Effector CD4-positive, alpha-beta T cell (primary cell): Measurements from ENCODE around the gene FOXP1.
"Not testable (repeated sequence)": the region's sequence is repeated elsewhere in the genome, so short reads cannot be mapped to it uniquely, and the experiment has no call there.

ENCODE experiments used
- DNase-seq: peaks from one replicate; pipeline ENCODE4 v3.0.0-alpha.2; 2020

Gene FOXP1

DNA sequence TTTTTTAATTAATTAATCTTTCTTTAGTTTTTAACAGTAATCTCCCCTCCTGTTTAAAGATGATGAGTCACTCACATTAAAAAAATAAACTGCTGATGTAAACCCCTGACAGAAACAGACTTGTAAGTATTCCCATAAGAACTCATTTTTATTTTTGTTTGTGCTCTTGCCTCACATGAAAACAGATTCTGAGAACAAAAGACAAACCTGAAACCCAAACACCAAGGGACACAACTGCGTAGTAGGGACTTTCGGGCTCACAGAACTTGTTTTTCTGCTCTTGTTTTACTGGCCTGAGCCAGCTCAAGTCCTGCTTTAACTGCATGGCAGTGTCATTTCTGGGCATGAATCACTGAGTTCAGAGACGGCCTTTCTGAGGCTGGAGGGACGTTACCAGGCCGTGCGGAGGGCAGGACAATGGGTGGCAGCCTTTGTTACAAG is 600.8 kb downstream of the FOXP1 start:
- no peak for DNase-seq

DNA sequence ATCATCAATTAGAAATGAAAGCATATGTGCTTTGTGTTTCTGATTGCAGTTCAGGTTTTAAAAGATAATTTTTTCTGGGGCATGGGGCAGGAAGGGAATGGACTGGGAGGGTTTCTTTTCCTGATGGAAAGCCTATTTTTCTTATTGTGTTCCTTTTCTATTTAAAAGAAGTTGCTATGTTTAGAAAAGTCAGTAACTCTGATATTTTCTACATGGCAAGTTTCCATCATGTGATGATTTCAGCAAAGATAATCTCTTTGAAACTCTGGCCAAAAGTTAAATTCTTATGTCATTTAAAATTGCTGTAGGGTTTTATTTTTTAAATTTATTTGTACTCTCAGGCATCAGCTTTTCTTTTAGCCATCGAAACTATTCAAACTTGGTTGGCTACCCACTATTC is 601.2 kb downstream of the FOXP1 start:
- DNase-seq: no peak

DNA sequence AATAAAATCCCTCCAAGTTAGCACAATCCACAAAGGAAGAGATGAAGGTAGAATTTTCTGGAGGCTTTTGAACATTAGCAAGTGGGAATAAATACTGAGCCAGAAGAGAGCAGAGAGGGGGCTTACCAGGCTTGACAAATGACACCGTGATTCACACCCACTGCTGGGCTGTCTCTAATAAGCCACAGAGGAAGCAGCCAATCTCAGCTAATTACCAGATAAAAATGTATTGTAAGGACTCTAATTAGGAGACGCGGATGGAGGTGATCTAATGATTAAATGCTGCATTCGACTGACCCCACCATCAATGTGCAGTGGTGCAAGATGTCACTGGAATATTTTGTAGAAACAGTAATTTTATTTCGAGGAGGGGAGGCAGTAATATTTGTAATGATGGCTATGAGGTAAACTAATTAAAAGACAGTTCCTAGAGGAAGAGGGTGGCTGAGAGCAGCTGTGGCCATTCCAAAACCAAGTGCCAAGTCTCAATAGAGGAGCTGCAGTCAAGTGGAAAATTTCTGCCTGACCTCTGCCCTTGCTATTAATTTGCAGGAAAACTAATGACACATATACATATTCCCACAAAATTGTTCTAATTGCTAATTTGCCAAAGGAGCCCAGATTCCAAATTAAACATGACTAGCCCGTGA is 602.2 kb downstream of the FOXP1 start:
- DNase-seq: no peak

DNA sequence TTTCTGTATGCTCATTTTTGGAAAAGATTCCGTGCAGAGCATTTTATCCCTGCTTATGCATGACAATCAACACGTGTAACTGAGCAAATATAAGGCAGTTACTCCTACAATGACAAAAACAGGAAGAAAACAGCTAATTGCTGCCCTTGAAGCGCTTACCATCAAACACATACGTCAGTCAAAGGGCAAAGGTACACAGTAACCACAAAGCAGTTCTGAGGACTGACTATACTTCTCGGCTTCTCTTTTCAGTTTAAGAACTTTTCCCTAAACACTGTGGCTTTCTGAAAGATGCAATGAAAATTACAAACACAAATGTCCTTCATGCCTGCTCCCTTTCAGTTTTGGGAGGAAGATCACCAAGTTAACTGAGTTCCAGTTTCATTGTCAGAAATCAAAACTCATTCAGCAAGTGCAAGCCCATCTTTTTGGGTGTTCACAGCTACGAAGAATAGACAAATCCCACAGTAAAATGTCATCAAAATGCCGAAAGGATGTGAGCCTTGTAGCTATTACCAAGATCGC is 602.8 kb downstream of the FOXP1 start:
- no peak for DNase-seq

DNA sequence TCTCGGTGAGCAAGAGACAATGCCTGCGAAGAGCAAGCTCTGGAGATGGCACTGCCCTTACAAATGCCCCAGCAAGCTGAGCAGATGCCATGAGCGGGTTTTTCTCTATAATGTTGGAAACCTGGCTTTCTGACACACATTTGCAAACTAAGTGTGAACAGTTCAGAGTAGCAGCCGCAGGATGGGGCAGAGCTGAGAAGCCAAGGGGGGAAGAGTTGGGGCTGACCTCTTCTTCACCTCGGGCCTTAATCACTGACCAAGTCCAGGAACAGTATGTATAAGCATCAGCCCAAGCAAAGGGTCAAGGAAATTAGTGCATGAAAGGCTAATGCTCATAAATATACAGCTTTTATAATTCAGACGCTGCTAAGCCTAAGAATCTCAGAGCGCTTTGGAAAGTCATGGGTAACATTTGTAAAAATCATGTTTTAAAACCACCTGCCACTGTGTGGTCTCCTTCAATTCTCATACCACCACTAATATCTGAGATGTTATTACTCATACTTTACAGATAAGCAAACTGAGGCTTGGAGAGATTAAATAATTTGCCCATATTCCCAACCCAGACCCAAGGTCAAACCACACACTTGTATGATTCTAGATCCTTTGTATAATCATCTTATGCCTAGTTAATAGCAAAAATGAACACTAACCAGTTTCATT is 603.4 kb downstream of the FOXP1 start:
- no peak for DNase-seq

DNA sequence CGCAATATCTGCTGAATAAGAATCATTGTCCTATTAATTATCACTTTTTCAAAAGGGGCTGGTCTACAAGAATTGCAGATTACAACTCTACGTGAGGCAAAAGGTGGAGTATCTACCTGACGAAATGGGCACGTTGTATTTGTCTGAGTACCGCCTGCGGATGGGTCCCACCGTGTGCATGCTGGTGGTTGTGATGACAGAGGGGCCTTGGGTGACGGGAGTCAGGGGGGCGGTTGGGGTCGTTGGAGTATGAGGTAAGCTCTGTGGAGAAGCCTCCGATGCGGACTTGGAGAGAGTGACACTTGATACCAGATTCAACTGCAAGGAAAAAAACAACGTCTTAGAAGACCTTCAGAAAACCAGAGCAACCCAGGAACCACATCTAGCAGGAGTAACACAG is 605.8 kb downstream of the FOXP1 start:
- DNase-seq: no peak

DNA sequence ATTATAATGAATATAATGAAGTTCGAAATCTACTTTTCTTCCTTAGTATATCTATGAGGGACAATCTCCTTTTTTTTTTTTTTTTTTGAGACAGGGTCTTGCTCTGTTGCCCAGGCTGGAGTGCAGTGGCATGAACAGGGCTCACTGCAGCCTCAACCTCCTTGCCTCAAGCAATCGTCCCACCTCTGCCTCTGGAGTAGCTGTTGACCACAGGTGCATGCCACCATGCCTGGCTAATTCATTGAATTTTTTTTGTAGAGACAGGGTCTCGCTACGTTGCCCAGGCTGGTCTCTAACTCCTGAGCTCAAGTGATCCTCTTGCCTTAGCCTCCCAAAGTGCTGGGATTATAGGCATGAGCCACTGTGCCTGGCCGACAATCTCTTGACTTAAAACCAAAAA is 607.5 kb downstream of the FOXP1 start:
- not testable (repeated sequence) for DNase-seq

DNA sequence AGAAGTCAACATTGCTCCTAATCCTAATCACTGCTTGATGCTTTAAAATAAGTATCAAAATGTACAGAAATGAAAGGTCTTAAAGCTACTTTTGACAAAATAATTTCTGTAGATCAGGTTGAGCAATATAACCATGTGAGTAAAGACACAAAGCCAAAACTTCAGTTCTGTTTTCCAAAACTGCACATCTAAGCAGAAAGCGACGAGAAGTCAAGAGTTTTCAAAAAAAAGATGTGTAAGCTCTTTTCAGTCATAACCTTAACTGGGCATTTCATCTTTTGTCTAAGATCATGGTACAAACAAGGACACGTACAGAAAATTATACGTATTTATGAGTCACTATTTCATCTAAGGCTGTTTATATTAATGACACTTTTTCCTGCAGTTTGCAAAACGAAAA is 608.8 kb downstream of the FOXP1 start:
- no peak for DNase-seq

DNA sequence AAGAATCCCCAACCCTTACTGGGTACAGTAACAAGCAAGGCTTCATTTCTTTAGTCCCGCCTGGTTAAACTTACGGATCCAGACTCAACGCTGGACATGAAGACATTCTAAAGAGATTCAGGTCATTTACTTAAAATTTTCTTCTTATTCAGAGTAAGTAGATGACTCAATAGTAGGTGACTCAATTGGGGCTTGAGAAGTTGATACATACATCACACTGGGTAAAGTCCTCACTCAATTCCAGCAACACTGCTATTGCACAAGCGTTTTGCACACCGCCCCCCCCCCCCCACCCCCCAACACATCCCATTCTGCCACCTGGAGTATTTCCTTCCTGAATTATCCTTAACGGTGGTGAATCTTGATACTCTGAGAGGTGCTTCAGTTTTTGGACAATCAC is 610.0 kb downstream of the FOXP1 start:
- no peak for DNase-seq

DNA sequence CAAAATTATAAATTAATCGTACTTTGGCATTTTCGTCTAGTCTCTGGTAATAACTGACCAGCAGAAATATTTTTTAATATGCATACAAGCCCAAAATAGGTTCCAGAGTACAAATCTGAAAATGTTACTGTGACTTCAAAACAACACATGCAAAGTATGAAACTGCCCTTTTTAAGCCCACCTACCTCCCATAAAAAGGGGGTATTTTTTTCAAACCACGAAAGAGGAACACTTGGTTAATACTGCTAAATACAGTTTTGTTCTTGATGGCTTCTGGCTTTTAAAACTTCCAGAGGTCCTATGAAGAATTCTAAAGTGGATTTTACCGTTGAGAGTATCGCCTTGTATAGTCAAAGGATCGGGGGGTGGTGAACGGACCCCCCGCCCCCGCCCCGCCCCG is 610.7 kb downstream of the FOXP1 start:
- no peak for DNase-seq

DNA sequence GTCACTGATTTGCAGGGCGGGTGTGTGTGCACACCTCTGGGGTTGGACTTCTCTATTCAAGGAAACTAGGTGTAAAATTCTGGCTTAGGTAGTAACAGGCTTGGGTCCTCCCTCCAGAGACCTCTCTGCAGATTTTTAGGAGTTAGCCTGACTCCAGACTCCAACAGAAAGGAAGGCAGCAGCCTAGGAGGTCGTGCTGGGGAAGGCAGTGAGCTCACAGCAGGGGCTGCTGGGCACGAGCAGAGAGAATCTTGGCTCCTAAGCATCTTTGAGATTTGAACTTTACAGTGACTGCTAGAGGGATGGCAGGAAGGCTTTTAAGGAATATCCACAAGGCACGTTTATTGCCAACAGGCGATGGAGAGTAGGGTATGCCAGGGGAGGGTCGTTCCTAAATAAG is 612.6 kb downstream of the FOXP1 start:
- no peak for DNase-seq

DNA sequence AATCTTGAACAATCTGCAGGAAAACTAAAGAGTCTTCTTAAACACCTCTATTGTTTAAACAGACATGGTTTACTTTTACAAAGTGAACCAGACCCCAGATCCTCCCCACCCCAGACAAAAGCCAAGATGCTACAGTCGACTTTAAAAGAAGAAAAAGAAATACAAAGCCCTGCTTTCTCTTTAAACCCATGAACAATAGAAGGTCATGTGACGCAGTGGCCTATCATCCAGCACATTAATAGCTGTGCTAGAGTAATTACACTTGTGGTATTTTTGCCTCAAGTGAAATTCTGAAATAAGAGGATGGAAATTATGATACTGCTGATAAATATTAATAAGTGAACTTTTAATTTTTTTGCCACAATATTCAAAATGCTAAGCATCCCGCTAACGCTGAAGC is 613.4 kb downstream of the FOXP1 start:
- DNase-seq: no peak

DNA sequence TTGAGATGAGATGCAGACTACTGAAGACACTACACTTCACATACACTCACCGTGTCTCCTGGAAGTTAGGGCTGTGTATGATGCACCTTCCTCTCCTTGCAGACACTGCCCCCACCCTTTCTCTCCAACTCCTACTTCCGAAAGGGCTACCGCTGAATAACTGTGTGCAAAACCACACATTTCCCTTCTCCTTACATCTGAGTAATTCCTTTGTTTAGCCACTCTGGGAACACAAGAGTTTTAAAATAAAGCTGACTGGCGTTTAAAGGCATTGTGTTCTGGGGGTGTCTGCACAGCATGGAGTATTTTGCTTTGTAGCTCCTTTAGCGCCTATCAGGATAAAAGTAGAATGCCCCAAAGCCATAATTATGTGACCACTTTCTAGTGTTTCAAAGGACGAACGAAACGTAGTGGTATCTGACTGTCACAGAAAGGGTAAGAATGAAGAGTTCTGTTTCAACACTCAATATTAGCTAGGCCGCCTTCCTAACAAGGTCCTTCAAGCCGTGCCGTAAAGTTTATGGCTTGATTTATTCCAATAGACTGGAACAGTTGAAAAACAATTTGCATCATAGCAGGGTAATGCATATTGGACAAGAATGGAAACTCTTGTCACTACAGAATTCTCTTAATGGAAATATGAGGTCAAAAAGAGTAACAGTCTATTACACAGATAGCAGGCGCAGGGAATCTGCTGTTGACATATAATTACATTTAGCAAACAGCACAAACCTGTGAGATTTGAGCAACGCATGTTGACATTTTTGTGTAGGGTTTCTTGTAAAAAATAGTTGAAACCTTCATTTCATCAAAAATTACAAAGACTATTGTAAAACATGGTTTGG is 619.9 kb downstream of the FOXP1 start:
- no peak for DNase-seq

DNA sequence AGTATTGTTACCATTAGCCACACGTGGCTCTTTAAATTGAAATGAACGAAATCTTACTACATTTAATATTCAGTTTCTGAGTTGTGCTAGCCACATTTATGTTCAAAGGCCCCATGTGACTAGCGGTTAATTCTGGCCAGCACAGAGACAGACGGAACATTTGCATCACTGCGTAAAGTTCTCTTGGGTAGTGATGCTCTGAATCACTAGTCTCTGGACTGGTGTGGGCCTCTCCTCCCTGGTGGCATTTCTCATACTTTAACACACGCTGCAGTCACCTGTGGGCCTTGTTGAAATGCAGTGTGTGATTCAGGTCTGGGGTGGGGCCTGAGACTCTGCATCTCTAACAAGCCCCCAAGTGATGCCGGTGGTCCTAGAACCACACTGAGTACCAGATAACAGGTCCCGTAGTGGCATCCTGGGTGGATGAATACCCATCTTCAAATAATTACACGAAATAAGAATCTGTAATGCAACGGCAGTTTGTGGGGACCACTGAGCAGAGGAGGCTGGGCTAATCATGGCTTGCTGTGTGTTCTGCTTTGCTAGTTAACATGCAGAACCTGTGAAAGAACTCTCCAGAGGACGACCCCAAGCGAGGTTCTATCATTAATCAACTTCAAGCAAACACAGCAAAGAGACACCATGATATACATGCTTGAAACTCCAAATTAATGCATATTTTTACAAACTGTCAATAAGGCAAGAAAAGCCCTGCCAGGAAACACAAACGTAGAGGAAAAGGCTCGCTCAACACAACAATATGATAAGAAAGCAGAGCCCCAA is 623.8 kb downstream of the FOXP1 start:
- DNase-seq: no peak

DNA sequence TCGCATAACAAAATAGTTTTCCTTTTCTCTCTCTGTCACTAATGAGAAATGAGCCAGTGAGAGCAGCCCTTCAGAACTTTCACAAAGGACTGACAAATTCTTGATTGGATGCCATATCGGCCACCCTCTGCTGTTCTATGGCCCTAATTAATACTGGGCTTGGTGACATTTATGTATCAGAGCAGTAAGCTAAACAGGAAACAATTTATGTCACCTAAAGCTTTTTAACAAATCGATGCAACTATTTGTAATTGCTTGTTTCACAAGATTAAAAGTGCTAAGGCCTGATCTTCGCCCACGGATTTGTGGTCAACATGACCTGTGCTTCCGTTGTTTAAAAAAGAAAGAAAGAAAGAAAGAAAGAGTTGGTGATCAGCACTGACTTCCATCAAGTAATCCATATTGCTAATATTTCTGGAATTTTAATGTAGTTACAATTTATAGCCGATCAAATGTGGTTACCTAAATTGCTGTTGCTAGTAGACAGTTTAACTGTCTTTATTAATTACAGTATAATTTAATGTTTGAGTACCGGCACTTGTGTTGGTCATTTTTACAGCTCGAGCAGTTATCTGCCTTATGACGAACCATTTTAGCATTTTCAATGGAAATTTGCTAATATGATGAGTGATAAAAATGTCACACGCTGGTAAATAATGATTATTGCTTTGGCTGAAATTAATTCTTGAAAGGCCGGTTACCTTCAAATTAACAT is 631.3 kb downstream of the FOXP1 start:
- DNase-seq: no peak

DNA sequence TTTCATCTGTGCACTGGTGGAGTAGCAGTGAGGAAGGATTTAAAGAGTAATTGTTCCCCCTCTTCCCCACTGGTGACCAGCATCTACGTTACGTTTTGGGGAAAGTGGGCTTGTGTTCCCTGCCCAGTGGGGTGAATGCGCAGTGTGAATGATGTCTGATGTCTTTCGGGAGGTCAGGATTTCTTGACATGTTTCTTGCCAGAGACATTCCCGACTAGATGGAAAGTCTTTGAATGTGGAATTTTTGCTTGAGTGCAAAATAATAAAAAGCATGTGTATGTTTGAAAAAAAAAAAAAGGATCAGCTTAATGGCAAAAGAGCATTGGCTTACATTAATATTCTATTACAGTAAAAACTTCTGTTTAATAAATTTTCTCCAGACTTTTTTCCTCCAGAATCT is 632.2 kb downstream of the FOXP1 start:
- no peak for DNase-seq

DNA sequence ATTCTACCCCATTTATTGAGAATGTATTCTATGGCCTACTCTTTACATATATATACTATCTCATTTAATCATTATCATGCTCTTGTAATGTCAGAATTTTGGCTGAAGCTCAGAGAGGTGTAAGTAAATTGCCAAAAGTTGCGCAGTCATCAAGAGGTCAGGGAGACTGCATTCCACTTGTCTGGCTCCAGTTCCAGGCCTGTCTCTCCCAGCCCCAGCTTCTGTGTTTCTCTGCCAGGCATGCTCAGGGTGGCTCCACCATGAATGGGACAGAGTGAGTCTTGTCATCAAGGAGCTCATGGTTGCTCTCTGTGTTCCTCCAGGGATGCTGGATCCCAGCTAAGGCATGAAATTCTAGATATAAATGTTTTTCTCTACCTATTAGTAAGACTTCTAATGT is 635.9 kb downstream of the FOXP1 start:
- no peak for DNase-seq

DNA sequence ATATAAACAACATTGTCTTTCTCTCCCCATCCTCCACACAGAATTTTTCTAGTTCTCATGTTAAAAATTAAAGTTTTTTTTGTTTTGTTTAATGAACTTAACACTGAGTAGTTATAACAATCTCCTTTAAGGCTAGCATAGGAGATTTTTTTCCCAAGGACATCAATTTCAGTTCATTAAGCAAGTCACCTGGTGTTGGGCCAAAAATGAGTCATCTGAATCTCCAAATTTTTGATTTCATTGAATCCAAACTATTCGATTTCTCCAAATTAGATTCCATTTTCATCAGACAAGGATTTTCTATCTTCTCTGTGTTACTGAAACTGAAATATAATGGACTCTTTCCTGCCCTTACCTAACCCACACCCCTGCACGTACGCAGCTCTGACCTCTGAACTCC is 639.6 kb downstream of the FOXP1 start:
- no peak for DNase-seq

DNA sequence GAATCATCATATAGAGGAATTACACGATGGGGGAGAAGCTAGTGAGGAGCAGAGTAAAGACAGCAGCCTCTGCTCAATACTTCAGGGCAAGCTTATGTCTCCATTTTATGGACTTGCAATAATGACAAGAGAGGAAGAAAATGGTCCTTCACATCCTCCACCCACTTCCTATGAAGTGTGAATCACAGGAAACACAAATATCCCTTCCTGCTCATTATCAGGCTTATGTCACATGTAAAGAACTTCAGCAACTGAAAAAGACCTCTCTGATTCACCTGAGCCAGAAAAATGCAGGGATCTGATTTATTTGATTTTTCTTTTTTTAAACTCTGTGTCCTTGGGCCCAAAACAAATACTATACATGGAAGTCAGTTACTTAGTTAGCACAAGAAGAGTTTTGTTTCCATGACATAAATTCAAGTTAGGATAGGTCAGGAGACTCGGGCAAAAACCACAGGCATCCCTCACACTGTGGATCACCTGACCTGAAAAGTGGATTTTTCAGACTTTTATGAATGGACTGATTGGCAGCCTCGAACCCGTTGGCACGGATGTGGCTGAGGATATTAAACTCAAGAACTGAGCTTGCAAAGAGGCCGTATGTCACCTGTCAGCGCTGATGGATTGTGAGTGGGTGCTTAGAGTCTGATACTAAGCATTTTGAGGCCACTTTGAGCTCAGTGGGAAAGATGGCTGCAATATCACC is 650.3 kb downstream of the FOXP1 start:
- no peak for DNase-seq

DNA sequence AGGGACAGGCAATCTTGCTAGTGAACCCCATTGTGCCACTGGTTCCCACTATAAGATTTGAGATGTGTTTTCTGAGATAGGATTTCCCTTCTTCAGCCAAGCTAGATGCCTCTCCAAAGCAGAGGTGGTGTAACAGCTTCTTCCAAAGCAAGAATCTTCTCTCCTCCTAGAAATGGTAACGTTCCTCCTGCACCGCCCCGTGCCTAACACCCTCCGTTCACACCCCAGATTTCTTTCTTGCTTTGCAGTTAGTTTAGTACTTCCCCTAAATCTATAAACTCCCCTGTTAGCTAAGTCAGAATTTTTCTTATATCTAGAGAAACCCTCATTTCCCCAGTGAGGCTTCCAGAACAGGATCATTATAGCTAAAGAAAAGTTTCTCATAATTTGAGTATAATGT is 653.5 kb downstream of the FOXP1 start:
- no peak for DNase-seq

DNA sequence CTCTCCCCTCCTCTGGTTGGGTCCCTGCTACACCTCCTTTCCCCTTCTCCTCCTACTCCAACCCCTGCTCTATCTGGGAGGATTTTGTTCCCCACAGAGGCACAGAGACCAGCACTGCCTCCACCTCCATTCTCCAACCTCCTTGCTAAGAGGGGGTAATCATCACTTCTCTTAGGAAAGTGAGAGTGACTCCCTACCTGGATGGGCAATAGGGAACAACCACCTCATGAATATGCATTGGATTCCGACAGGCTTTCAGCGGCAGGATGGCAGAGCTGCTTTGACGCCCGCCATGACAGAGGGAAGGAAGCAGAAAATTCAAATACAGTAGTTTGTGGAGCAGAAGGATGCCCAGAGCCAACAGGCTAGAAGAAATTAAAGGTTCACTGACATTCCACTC is 656.3 kb downstream of the FOXP1 start:
- no peak for DNase-seq

DNA sequence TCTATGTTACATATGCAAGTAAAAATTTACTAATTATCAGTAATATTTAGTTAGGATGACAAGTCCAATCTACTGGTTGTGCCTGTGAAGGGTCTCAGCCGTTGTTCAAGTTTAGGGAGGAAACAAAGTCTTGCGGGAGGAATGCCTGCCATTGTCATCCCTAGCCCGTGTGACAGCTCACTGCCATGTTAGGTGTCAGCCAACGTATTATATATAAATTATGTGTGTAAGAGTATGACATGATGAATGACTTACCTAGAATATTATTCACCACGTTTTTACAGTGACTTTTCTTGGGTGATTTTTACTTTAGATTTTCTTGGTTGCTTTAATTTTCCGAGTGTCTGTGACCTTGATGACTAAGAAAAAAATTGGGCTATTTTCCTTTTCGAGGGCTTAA is 656.7 kb downstream of the FOXP1 start:
- DNase-seq: no peak
